Liver (tissue), 9 donors: ENCODE data around the gene RB1. TPM values are rescaled to one million over a fixed set of nuclear protein-coding genes. Genes with fewer than 3 reads are reported as not detected.

Experiments used
- DNase-seq: peaks from one replicate; pipeline ENCODE4 v3.0.0-alpha.2; 2017; ENCODE audit warnings: low spot score
- H3K27ac ChIP-seq, 2 donors: one replicate each; pipeline ENCODE4 v1.7.0; 2013; ENCODE audit warnings: inconsistent platforms in 2 of 2, low read length in 2 of 2, control low read depth in 1 of 2, low read depth in 1 of 2, mild to moderate bottlenecking in 1 of 2
- H3K27me3 ChIP-seq, 4 donors: one replicate each; pipeline versions ENCODE4 v1.6.1 to v1.7.0; 2013; ENCODE audit warnings: low read length in 3 of 4, inconsistent platforms in 1 of 4, mild to moderate bottlenecking in 1 of 4, moderate library complexity in 1 of 4; ENCODE audit not compliant: control insufficient read depth in 4 of 4, insufficient read depth in 4 of 4
- H3K36me3 ChIP-seq, 4 donors: one replicate each; pipeline versions ENCODE4 v1.6.1 to v1.7.0; 2013; ENCODE audit warnings: low read length in 3 of 4, mild to moderate bottlenecking in 3 of 4, low read depth in 1 of 4, moderate library complexity in 1 of 4; ENCODE audit not compliant: control insufficient read depth in 4 of 4, insufficient read depth in 3 of 4
- H3K4me1 ChIP-seq, 4 donors: one replicate each; pipeline versions ENCODE4 v1.6.1 to v1.7.0; 2013; ENCODE audit warnings: low read length in 3 of 4, mild to moderate bottlenecking in 3 of 4, moderate library complexity in 1 of 4; ENCODE audit not compliant: control insufficient read depth in 4 of 4, insufficient read depth in 4 of 4
- H3K4me3 ChIP-seq, 3 donors: one replicate each; pipeline versions ENCODE4 v1.6.1 to v1.7.0; 2013; ENCODE audit warnings: low read length in 3 of 3, control low read depth in 1 of 3, low read depth in 1 of 3, mild to moderate bottlenecking in 1 of 3
- H3K9ac ChIP-seq, 2 donors: one replicate each; pipeline ENCODE4 v1.7.0; 2013; ENCODE audit warnings: low read length in 2 of 2, mild to moderate bottlenecking in 2 of 2, moderate library complexity in 2 of 2, control low read depth in 1 of 2, low read depth in 1 of 2
- H3K9me3 ChIP-seq, 4 donors: one replicate each; pipeline versions ENCODE4 v1.6.1 to v1.7.0; 2013; ENCODE audit warnings: low read length in 3 of 4; ENCODE audit not compliant: control insufficient read depth in 4 of 4
- FOXA1 ChIP-seq: IDR thresholded peaks from 2 replicates; pipeline ENCODE4 v1.6.1; 2016; ENCODE audit warnings: antibody characterized with exemption
- FOXA2 ChIP-seq: IDR thresholded peaks from 2 replicates; pipeline ENCODE4 v1.6.1; 2016; ENCODE audit warnings: antibody characterized with exemption
- GABPA ChIP-seq, 2 donors: IDR thresholded peaks in 1 of 2; conservative IDR thresholded peaks in 1 of 2; 2 replicates each; pipeline ENCODE4 v1.6.1; 2016; ENCODE audit warnings: antibody characterized with exemption in 2 of 2, mild to moderate bottlenecking in 1 of 2, moderate library complexity in 1 of 2
- HNF4A ChIP-seq, 2 donors: conservative IDR thresholded peaks; 2 replicates each; pipeline ENCODE4 v1.6.1; 2016; ENCODE audit warnings: antibody characterized with exemption in 2 of 2, mild to moderate bottlenecking in 2 of 2
- HNF4G ChIP-seq: IDR thresholded peaks from 2 replicates; pipeline ENCODE4 v1.6.1; 2016; ENCODE audit warnings: antibody characterized with exemption
- JUND ChIP-seq, 2 donors: IDR thresholded peaks; 2 replicates each; pipeline ENCODE4 v1.6.1; 2016; ENCODE audit warnings: antibody characterized with exemption in 2 of 2
- NR2F2 ChIP-seq: IDR thresholded peaks from 2 replicates; pipeline ENCODE4 v1.6.1; 2016; ENCODE audit warnings: antibody characterized with exemption
- RAD21 ChIP-seq, 2 donors: IDR thresholded peaks; 2 replicates each; pipeline ENCODE4 v1.6.1; 2016; ENCODE audit warnings: antibody characterized with exemption in 2 of 2, mild to moderate bottlenecking in 2 of 2
- RXRA ChIP-seq, 2 donors: IDR thresholded peaks; 2 replicates each; pipeline ENCODE4 v1.6.1; 2017 to 2018; ENCODE audit warnings: antibody characterized with exemption in 2 of 2, mild to moderate bottlenecking in 1 of 2
- SP1 ChIP-seq: IDR thresholded peaks from 2 replicates; pipeline ENCODE4 v1.6.1; 2018; ENCODE audit warnings: antibody characterized with exemption, mild to moderate bottlenecking
- TAF1 ChIP-seq: conservative IDR thresholded peaks from 2 replicates; pipeline ENCODE4 v1.6.1; 2016; ENCODE audit warnings: antibody characterized with exemption, mild to moderate bottlenecking
- YY1 ChIP-seq: IDR thresholded peaks from 2 replicates; pipeline ENCODE4 v1.6.1; 2016; ENCODE audit warnings: antibody characterized with exemption, mild to moderate bottlenecking
- WGBS: extraction: QIAGEN DNeasy Blood & Tissue Kit; methylation state at CpG from one replicate; pipeline ENCODE4 v1.1.7; 2013; 5-methylcytosine and 5-hydroxymethylcytosine counted together
- polyA plus RNA-seq, 2 donors: library from polyadenylated mRNA; stranded (reverse) in 1 of 2; unstranded in 1 of 2; fragments of 200-250 nt in 1 of 2; fragments of >200 nt in 1 of 2; fragmentation: Nextera tagmentation in 1 of 2; extraction: Ambion mirVana in 1 of 2; gene quantifications; one replicate each; pipeline versions ENCODE4 v1.2.1 to v1.2.3, GENCODE V29; 2013 to 2015
- total RNA-seq, 2 donors: library from RNA; depleted of rRNA; stranded (reverse); fragments of >200 nt; gene quantifications; one replicate each; pipeline ENCODE4 v1.2.3, GENCODE V29; 2014
- TF ChIP-seq, protein P1 (sequence below): IDR thresholded peaks from 2 replicates; pipeline ENCODE4 v1.6.1; 2016; ENCODE audit warnings: antibody characterized with exemption
- TF ChIP-seq, protein P2 (sequence below): IDR thresholded peaks from 2 replicates; pipeline ENCODE4 v1.6.1; 2016; ENCODE audit warnings: antibody characterized with exemption
- TF ChIP-seq, protein P3 (sequence below): IDR thresholded peaks from 2 replicates; pipeline ENCODE4 v1.6.1; 2016; ENCODE audit warnings: antibody characterized with exemption, mild to moderate bottlenecking
- TF ChIP-seq, protein P4 (sequence below): fragments of 150-350 bp; IDR thresholded peaks from 2 replicates; pipeline ENCODE4 v1.5.1; 2017; ENCODE audit warnings: improper control_type of control experiment, low read depth, low read length; ENCODE audit not compliant: missing input control
- donor health status: healthy.
- donor health status: healthy.
- donor health status: healthy.
- donor health status: healthy.
- donor health status: healthy.

The RB1 gene
- total and polyA plus RNA-seq, 4 donors: 6.6 to 30.6 (median 8.9) TPM

DNA sequence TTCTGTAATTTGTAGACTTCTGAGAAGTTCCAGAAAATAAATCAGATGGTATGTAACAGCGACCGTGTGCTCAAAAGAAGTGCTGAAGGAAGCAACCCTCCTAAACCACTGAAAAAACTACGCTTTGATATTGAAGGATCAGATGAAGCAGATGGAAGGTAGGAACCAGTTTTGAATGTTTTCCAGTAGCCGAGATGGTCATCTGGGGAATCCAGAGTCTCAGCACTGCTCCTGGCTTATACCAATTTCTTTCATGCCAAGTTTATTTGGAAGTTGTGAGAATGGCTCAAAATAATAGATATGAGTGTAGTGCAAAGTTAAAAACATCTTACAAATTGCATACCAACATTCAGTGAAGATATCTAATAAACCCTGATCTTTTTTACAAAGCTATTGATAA is 173.1 kb downstream of the RB1 start:
- H3K4me1 ChIP-seq: peaks cover 0 to 3% (median 0%) of the 10 kb centered on the region in 4 donors
- no peak for TF ChIP-seq FOXA1
- no peak for TF ChIP-seq HNF4A (conservative IDR thresholded peaks at IDR 0.05)
- TF ChIP-seq, protein P1, sequence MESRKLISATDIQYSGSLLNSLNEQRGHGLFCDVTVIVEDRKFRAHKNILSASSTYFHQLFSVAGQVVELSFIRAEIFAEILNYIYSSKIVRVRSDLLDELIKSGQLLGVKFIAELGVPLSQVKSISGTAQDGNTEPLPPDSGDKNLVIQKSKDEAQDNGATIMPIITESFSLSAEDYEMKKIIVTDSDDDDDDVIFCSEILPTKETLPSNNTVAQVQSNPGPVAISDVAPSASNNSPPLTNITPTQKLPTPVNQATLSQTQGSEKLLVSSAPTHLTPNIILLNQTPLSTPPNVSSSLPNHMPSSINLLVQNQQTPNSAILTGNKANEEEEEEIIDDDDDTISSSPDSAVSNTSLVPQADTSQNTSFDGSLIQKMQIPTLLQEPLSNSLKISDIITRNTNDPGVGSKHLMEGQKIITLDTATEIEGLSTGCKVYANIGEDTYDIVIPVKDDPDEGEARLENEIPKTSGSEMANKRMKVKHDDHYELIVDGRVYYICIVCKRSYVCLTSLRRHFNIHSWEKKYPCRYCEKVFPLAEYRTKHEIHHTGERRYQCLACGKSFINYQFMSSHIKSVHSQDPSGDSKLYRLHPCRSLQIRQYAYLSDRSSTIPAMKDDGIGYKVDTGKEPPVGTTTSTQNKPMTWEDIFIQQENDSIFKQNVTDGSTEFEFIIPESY: no peak
- TF ChIP-seq RXRA (IDR thresholded peaks at IDR 0.05): no peak
- TF ChIP-seq, protein P2, sequence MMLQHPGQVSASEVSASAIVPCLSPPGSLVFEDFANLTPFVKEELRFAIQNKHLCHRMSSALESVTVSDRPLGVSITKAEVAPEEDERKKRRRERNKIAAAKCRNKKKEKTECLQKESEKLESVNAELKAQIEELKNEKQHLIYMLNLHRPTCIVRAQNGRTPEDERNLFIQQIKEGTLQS: no peak
- TF ChIP-seq HNF4G: no peak
- TF ChIP-seq FOXA2: no peak
- TF ChIP-seq SP1: no peak
- TF ChIP-seq YY1: no peak
- TF ChIP-seq RAD21 (IDR thresholded peaks at IDR 0.05): no peak
- TF ChIP-seq, protein P3, sequence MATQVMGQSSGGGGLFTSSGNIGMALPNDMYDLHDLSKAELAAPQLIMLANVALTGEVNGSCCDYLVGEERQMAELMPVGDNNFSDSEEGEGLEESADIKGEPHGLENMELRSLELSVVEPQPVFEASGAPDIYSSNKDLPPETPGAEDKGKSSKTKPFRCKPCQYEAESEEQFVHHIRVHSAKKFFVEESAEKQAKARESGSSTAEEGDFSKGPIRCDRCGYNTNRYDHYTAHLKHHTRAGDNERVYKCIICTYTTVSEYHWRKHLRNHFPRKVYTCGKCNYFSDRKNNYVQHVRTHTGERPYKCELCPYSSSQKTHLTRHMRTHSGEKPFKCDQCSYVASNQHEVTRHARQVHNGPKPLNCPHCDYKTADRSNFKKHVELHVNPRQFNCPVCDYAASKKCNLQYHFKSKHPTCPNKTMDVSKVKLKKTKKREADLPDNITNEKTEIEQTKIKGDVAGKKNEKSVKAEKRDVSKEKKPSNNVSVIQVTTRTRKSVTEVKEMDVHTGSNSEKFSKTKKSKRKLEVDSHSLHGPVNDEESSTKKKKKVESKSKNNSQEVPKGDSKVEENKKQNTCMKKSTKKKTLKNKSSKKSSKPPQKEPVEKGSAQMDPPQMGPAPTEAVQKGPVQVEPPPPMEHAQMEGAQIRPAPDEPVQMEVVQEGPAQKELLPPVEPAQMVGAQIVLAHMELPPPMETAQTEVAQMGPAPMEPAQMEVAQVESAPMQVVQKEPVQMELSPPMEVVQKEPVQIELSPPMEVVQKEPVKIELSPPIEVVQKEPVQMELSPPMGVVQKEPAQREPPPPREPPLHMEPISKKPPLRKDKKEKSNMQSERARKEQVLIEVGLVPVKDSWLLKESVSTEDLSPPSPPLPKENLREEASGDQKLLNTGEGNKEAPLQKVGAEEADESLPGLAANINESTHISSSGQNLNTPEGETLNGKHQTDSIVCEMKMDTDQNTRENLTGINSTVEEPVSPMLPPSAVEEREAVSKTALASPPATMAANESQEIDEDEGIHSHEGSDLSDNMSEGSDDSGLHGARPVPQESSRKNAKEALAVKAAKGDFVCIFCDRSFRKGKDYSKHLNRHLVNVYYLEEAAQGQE: no peak
- TF ChIP-seq JUND (IDR thresholded peaks at IDR 0.05): no peak
- TF ChIP-seq, protein P4, sequence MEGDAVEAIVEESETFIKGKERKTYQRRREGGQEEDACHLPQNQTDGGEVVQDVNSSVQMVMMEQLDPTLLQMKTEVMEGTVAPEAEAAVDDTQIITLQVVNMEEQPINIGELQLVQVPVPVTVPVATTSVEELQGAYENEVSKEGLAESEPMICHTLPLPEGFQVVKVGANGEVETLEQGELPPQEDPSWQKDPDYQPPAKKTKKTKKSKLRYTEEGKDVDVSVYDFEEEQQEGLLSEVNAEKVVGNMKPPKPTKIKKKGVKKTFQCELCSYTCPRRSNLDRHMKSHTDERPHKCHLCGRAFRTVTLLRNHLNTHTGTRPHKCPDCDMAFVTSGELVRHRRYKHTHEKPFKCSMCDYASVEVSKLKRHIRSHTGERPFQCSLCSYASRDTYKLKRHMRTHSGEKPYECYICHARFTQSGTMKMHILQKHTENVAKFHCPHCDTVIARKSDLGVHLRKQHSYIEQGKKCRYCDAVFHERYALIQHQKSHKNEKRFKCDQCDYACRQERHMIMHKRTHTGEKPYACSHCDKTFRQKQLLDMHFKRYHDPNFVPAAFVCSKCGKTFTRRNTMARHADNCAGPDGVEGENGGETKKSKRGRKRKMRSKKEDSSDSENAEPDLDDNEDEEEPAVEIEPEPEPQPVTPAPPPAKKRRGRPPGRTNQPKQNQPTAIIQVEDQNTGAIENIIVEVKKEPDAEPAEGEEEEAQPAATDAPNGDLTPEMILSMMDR: no peak
- no peak for TF ChIP-seq GABPA (IDR thresholded peaks at IDR 0.05 in 1 of 2, conservative IDR thresholded peaks at IDR 0.05 in 1 of 2)
- TF ChIP-seq TAF1: no peak
- peaks cover 0 to 3% (median 1%) of the 10 kb centered on the region in 4 donors for H3K36me3 ChIP-seq
- H3K4me3 ChIP-seq: no peak overlapping the region
- DNase-seq: no peak
- no peaks in the 10 kb centered on the region for H3K27me3 ChIP-seq
- peak overlapping the region in 1 of 2 donors; percentile 26 for H3K9ac ChIP-seq
- no peaks in the 10 kb centered on the region for H3K9me3 ChIP-seq
- 66% methylated on average over 4 of the region's 4 CpGs for WGBS
- no peak overlapping the region for H3K27ac ChIP-seq

DNA sequence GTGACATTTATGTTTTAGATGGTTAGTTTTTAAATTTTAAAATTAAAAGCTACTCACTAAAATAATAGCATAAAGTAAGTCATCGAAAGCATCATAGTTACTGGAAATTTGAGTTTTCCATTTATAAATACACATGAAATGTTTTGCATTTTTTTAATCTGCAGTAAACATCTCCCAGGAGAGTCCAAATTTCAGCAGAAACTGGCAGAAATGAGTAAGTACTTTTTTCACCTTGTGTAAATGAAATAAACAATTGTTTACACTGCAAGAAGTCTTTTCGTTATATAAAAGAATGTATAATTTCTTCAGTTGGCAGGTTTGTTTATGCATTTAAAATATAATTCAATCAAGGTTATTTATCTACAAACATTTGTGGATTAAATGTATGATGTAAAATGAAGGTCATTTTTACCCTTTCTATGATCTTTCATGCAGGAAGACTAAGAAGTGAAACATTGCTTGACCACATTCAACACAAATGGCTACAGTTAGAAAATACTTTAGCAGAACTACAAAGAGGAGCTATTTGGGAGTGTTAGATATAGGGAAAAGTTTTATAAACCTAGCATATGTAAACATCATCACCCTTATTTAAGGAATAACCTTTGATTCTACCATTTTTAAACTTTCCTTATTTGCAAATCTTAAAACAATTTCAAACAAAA is 173.8 kb downstream of the RB1 start:
- H3K9ac ChIP-seq: no peak overlapping the region
- WGBS: 93% methylated on average over 2 of the region's 2 CpGs
- H3K9me3 ChIP-seq: no peaks in the 10 kb centered on the region
- H3K36me3 ChIP-seq: peaks cover 0 to 3% (median 1%) of the 10 kb centered on the region in 4 donors
- H3K27ac ChIP-seq: no peak overlapping the region
- H3K4me1 ChIP-seq: peaks cover 0 to 3% (median 0%) of the 10 kb centered on the region in 4 donors
- H3K4me3 ChIP-seq: no peak overlapping the region
- TF ChIP-seq YY1: no peak
- no peak for TF ChIP-seq HNF4G
- TF ChIP-seq NR2F2: no peak
- DNase-seq: no peak
- H3K27me3 ChIP-seq: no peaks in the 10 kb centered on the region
